ENCODE data around the gene BDKRB2.

- TF ChIP-seq, protein P1, sequence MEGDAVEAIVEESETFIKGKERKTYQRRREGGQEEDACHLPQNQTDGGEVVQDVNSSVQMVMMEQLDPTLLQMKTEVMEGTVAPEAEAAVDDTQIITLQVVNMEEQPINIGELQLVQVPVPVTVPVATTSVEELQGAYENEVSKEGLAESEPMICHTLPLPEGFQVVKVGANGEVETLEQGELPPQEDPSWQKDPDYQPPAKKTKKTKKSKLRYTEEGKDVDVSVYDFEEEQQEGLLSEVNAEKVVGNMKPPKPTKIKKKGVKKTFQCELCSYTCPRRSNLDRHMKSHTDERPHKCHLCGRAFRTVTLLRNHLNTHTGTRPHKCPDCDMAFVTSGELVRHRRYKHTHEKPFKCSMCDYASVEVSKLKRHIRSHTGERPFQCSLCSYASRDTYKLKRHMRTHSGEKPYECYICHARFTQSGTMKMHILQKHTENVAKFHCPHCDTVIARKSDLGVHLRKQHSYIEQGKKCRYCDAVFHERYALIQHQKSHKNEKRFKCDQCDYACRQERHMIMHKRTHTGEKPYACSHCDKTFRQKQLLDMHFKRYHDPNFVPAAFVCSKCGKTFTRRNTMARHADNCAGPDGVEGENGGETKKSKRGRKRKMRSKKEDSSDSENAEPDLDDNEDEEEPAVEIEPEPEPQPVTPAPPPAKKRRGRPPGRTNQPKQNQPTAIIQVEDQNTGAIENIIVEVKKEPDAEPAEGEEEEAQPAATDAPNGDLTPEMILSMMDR (IDR thresholded peaks at IDR 0.05) = no peak
- TF ChIP-seq ZFX (IDR thresholded peaks at IDR 0.05; ENCODE audit: borderline replicate concordance) = no peak
Observed at GRCh38 chr14:96246539-96246847, 41.9 kb downstream of the BDKRB2 start.
